ENCODE results near the gene C6orf136.

Gene C6orf136, protein sequence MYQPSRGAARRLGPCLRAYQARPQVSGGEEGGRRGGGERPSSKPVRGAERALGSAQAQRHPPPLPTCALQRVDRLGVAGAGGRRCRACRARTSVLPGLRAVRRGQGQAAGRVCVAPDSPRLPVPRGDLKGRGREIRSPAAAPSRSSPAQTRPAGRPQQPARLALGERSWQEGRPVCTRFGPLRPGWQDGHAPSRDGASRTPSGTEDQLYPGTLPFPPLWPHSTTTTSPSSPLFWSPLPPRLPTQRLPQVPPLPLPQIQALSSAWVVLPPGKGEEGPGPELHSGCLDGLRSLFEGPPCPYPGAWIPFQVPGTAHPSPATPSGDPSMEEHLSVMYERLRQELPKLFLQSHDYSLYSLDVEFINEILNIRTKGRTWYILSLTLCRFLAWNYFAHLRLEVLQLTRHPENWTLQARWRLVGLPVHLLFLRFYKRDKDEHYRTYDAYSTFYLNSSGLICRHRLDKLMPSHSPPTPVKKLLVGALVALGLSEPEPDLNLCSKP

DNA sequence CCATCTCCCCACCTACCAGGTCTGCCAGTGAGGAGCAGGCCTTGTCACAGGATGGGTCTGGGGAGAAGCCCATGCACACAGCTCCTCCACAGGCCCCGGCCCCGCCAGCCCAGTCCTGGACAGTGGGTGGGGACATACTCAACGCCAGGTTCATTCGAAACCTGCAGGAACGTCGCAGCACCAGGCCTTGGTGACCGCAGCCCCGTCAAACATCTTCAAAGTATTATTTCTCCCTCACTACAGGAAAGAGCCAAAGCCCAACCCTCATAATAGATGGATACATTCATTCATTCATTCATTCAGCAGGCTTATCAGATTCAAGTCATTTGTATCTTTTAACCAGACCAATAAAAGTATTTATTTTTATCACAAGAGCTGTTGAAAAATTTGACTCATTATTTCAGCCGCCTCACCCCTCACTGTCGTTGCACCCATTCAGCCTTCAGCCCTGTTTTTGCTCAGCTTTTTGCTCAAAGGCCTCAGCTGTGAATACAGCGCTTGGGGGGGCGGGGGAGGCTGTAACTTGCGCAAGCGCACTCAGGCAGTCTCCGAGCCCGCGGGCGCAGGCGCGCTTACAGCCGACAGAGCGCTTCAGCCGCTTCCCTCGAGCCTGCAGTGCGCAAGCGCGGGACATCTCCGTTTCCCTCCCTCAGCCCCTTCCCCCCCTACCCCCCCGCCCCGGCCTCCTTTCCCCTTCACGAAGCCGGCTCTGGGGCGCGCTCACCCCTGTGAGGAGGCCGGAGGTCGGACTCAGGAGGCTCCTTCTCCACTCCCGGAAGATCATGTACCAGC, at the start of gene C6orf136:
Gene C6orf136 (plus strand): TSS at position 684 of the 792 bp plus-strand sequence. CDS start 99 bp downstream, at position 783.
- peak; percentile 95 for DNase-seq

DNA sequence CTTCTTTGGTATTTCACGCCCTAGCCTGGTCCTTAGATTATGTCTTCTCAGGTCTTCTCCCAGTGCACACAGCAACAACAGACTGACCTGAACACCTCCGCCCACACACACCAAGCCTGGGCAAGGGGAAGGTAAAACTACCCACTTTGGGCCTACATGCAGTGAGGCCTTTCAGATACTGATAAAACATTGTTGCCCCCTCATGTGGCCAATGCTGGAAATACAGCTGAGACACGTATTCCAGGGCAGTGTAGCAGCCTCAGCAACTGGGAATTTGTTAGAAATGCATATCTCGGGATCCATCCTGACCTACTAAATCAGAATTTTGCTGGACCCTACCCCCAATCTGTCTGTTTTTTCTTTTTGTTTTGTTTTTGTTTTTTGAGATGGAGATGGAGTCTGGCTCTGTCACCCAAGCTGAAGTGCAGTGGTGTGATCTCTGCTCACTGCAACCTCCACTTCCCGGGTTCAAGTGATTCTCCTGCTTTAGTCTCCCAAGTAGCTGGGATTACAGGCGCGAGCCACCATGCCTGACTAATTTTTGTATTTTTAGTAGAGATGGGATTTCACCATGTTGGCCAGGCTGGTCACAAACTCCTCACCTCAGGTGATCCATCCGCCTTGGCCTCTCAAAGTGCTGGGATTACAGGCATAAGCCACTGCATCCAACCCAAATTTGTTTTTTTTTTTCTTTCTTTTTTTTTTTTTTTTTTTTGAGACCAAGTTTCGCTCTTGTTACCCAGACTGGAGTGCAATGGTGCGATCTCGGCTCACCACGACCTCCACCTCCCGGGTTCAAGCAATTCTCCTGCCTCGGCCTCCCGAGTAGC, 49.4 kb upstream of the C6orf136 start:
- DNase-seq: peak; percentile 92

DNA sequence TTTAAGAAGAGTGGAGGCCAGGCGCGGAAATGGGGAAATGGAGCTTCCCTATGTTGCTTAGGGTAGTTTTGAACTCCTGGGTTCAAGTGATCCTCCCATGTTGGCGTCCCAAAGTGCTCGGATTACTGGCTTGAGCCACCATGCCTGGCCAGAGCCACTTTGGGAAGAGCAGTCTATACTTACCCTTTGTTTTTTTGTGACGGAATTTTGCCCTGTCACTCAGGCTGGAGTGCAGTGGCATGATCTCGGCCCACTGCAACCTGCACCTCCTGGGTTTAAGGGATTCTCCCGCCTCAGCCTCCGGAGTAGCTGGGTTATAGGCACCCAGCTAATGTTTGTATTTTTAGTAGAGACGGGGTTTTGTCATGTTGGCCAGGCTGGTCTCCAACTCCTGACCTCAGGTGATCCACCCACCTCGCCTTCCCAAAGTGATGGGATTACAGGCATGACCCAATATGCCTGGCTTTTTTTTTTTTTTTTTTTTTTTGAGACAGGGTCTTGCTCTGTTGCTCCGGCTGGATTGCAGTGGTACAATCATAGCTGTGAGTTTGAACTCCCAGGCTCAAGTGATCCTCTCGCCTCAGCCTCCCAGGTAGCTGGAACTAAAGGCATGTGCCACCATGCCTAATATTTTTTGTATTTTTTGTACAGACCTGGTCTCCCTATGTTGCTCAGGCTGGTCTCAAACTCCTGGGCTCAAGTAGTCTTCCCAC, 47.9 kb upstream of the C6orf136 start:
- DNase-seq: no peak

DNA sequence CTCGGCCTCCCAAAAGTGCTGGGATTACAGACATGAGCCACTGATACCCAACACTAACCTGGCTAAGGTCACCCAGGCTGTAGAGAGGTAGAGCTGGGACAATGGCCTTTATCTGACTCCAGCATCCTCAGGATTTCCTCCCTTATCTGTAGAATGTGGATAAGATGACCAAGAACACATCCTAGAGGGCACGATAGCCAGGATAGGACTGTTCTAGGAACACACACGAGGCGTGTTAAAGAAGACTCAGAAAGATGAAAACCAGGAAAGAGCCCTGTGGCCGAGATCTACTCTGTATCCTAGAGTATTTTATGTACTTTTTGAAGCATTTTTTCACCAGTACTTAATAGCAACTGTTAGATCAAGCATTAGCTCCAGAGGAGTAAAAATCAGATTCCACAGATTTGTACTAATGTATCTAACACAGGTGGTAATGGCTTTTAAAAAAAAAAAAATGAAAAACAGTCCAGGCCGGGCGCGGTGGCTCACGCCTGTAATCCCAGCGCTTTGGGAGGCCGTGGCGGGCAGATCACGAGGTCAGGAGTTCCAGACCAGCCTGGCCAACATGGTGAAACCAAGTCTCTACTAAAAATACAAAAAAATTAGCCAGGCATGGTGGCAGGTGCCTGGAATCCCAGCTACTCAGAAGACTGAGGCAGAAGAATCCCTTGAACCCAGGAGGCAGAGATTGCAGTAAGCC, 47.2 kb upstream of the C6orf136 start:
- DNase-seq: no peak

DNA sequence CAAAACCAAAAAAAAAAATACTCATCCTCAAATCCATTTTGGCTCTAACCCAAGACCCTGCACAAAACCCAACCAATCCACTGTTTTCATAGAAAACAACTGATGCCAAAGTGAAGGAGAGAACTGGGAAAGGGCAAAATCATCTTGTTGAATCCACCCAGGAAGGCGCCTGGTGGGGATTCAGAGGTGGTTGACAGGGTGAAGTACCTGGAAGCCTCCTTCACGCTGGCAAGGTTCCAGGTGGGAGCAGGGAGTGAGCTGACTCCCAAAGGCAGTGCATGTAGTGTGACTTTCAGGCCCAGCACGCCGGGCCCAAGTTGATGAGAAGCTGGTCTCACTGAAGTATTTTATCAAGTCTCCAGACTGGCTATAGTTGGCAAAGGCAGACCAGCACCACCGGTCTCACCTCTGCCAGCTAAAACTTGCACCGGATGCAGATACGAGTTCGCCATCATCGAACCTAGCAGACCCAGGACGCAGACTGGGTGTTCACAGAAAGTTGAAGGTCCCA, 46.4 kb upstream of the C6orf136 start:
- no peak for DNase-seq

DNA sequence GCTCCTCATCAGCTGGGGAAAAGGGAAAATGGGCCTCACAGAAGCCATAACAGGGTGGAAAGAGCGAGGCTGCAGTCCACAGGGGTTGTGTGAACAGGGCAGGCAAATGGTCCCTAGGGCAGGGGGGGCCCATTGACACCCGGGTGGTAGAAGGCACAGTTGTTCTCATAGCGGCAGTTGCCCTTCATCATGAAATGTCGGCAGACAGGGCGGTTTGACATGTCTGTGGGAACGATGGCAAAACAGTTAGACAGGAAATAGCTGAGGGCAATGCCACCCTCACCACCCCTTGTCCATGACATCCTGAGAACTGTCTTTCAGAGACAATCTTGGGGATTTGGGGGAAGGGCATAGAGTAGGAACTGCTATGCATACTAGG, 45.5 kb upstream of the C6orf136 start:
- no peak for DNase-seq

DNA sequence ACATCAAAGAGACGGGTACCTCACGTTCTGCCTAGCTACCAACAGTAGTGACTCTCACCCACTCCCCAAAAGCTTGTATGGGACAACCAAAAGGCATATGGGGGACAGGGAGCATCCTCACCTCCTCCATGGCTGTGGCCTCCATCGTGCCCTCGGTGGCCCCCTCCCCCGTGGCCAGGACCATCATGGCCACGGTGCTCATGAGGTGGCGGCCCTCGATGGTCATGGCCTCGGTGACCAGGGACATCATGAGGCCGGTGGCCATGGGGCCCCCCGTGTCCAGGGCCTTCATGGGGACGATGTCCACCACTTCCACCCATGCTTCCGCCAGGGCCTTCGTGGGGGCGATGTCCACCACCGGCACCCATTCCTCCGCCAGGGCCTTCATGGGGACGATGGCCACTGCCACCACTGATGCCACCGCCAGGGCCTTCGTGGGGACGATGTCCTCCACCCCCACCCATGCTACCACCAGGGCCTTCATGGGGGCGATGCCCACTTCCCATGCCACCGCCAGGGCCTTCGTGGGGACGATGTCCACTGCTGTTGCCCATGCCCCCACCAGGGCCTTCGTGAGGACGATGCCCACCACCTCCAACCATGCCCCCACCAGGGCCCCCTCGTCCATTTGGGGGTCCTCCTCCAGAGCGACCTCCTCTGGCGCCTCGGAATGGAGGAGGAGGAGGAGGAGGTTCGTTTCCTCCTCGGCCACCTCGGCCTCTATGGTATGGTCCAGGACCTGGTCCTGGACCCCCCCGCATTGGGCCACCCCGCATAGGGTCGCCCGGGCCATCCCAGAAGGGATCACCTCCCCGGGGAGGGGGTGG, 44.9 kb upstream of the C6orf136 start:
- no peak for DNase-seq

DNA sequence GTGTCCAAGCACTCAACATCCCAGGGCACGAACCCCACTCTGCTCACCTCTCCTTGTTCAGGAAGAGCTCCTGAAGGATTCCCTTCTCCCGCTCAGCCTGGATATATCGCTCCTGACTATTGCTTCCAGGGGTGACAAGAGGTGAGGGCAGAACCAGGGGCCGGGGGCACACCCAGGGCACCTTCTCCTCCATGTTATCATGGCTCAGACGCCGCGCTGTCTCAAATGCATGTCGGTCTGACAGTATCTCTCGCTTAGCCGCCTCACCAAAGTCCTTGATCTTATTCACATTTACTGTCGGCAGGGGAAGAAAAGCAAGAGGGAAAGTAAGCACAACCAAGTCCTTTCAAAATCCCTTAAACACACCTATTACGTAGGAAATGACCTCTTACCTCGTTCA, 43.0 kb upstream of the C6orf136 start:
- no peak for DNase-seq

DNA sequence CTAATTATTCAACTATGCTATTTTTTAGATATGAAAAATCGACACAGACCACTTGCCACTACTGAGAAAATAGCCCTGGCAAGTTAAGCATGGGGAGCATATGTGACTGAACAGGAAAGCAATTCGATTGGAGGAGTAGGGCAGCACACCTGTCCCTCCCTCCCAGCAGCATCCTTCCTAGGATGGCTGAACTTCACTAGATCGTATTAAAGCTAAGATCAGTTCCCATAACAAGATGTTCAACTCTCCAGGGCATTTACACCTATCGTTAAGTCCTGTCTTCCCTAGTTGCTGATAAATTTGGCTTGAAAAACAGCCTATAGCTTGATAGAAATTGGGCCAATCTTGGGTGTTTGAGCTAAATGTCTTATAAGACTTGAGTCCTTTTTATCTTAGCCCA, 36.9 kb upstream of the C6orf136 start:
- no peak for DNase-seq

DNA sequence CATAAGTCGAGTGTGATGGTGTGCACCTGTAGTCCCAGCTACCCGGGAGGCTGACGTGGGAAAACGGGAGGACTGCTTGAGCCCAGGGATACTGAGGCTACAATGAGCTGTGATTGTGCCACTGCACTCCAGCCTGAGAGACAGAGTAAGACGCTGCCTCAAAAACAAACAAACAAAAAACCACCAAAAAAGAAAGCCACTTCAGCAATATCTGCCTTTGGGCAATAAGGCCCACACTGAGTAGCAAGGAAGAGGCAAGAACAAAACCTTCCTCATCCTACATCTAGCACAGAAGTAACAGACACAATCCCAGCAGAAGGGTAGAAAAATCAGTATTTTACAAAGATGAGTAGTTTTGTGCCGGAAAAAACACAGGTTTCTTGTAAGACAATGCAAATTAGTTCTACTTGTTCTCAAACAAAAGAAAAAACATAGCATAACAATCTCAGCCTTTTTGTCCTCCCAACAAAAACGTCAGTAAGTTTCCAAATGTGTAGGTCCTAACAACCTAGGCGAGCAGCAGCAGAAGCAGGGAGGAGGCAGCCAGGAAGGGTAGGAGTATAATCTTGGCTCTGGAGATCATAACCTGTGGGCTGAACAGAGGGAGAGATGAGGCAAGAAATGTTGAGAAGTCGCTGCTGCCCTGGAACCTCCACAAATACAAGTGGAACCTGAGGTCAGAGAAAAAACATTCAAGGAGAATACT, 35.6 kb upstream of the C6orf136 start:
- DNase-seq: no peak

DNA sequence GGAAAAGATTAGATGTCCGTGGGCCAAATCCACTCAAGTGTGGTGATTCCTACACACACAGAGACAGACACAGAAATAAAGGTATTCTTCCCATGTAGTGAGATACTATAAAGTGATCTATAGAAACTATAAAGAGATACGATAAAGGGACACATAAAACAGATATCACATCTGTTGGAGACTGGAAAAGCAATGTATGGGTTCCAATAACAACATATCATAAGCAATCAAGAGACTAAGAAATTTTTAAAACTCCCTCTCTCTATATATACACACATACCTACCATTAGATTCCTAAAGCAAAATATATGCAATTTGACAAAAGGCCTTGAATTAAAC, 35.1 kb upstream of the C6orf136 start:
- DNase-seq: no peak

DNA sequence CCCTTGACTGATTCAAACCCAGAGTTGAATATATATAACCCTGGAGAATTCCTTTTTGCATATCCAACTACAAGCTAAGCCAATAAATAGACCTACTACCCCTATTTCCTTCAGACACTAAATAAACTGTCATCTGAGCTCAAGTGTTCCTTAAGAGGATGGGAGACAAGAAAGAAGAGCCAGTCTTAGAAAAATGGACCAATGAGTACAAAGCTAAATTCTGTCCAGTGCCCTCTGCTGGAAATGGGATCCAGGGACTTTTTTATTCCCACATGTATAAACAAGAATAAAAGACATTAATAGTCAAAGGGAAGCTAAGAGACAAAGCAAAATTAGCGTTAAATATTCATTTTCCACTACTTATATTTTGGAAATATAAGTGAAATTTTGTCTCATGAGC, 34.7 kb upstream of the C6orf136 start:
- DNase-seq: no peak

DNA sequence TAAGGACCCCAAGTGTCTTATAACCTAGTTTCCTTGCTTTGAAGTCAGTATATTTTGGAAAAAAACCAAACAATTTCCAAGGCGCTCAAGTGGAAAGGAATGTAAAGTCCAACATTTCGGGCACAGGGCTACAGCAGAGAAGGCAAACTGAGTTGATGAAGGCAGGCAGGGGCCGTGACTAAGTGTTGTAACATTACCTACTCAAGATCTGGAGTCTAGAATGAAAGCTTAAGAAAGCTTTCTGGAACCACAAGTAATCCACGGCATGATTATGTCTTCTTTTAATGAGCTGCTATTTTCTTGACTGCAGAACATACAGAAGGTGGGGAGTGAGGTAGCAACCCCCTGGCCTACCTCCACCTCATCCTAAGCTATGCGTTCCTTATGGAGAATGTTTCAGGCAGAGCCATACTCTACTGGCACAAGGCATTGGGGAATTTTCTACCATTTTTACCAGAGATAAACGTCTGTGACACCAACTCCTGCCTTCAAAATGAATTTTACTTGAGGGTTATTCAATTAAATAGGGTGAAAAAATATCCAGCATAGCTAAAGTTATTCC, 34.2 kb upstream of the C6orf136 start:
- DNase-seq: no peak

DNA sequence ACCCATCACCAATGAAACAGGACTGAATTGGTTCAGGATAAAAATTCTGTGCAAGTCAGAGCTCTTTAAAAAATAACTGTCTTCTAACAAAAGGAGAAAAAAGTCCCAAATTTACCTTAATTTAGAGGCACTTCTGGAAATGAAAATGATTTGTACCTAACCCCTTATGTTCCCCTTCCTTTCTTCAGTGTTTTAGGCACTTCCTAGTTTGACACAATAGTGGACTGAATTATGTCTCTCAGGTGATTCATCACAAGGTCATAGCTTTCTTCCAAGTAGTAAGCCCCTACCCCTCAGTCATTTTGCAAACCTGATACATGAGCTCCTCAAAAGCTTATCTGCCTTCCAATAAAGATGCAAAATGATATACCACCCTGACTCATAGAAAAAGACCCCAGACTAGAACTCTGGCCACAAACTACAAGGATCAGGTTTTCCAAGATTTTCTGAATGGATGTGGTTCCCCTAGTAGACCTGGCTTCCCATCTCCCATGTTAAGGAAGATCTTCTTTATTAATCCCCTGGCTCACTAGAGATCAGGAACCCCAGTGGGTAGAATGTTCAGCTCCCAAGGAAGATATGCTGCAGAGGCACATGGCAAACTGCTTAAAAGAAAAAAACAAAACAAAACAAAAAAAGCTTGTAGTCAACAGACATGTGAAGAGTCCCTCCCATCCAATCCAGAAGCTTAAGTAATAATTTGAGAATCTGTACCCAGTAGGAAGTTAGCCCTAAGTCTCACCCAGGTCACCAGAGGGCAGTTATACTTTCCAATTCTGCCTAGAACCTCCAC, 33.5 kb upstream of the C6orf136 start:
- no peak for DNase-seq

DNA sequence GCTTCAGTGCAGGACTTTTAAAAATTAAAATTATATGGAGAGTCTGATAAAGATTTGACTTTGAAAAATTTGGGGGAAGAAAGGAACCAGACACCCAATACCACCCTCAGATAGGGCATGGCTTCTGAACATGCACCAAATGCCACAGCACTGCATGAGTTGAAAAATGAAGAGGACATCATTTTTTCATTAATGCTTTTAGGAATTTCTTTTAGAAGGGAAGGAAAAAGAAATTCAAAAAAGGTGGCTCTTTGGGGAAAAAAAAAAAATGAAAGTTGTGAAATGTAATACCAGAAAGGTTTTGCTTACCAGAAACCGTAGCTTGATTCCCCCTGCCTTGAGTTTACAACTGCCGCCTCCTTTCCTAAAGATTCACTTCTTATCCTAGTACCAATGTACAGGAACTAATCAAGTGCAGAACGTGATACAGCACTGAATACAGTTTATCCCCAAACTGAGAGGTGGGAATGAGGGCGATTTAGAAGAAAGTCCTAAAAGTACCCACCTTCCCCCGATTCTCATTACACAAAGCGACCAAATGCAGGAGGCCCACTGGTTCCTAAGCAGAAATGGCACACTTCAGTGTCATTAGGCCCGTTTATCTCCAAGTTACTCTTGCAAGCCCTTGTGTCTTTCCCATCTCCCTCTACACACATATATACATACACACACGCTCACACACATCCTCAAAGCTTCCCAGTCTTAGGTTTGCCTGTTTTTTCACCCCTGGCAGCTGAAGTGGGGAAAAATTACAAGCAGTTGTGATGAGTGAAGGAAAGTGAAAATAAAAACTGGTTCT, 32.7 kb upstream of the C6orf136 start:
- peak; percentile 66 for DNase-seq

DNA sequence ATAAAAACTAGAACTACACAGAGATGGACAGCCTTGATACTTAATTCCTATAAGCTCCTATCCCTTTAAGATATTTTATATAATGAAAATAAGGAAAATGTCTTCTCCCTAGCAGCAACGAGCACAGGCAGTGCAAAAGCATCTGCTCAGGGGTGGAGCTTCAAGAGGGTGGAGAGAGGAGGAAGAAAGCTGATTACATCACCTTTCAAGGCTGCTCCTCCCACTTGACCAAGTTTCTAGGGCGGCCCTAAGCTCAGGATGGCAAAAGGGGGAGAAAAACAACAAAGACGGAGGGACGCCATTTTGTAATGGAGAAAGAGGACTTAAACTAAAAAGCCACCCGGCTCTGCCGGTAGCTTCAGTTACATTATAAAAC, 32.1 kb upstream of the C6orf136 start:
- peak; percentile 84 for DNase-seq

DNA sequence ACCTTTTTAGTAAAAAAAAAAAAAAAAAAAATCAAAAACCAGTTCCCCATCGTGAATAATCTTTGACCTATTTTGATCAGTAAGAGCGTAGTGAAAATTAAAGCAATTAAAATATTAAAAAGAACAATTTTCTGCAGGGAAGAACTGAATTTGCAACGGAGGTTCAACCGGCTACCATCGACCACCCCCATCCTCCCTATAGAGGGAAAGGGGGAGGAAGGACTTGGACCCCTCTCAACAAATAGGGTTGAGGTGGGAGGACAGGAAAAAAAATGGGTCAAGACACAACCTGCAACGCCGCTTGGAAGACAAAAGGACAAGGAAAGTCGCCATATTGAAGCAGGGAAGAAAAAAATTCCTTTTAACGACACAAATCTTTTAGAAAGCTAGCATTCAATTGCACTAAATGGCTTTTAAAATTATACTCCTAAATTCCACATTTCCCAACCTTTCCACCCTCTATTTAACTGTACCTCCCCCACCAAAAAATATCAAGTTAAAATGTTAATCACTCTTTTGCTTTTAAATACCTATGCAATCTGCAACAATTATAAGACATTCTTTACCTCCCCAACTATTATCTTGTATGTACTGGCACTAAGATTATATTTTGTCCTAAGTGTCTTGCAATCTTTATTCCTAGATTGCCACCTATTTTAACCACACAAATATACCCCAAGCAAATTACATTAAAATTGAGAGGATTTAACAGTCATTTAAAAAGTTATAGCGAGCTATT, 31.5 kb upstream of the C6orf136 start:
- peak; percentile 81 for DNase-seq
